Measurements from ENCODE around the gene CCL18. TPM values are rescaled to one million over a fixed set of nuclear protein-coding genes. Genes with fewer than 3 reads are reported as not detected.
"Not testable (repeated sequence)": the region's sequence is repeated elsewhere in the genome, so short reads cannot be mapped to it uniquely, and the experiment has no call there.

Gene CCL18
- total RNA-seq, 5 donors from 2014 or later (not counting 1 experiment from before 2014, with no cell fraction given): not detected

DNA sequence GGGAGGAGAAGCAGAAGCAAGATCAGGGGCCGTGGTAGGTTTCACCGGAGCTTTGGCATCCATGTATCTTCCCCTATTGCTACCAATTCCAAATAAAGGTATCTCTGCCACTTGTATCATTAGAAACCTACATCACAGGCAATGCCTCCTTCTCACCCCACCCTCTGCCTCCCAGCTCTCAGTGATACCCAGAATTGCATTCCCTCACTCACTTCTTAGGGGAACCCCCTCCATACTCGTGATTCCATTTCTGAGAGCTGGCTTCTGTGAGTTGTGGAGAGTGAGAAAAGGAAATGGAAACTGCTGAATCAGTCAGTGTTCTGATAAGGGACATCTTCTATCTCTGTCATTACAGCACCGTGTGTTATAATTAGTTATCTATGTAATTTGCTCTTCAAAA lies 28.2 kb downstream of the CCL18 start:
- Mint-ChIP-seq H3K27ac (no peak overlapping the region), H3K4me3 (no peak overlapping the region), H3K9me3 (no peaks in the 10 kb centered on the region), H3K36me3 (no peaks in the 10 kb centered on the region), H3K27me3 (peaks cover 17 to 26% of the 10 kb centered on the region in 2 donors), H3K4me1 (peaks cover 8 to 47% (median 9%) of the 10 kb centered on the region in 3 donors)
- H3K27ac ChIP-seq (ENCODE audit: low read length): no peak overlapping the region
- ATAC-seq (replicated peaks in 1 of 4) (no peak), DNase-seq (peak in 1 of 35 experiments; percentile 32)
- CTCF ChIA-PET: no interaction called here
- H3K36me3 ChIP-seq (ENCODE audit: control insufficient read depth in 2 of 2, extremely low read depth in 1 of 2, insufficient read depth in 1 of 2, low read length in 1 of 2): no peaks in the 10 kb centered on the region
- POLR2A ChIA-PET: no interaction called here
- no peaks in the 10 kb centered on the region for H3K9me3 ChIP-seq
- H3K4me3 ChIP-seq (ENCODE audit: control insufficient read depth in 1 of 2, extremely low read depth in 1 of 2, low read length in 1 of 2): no peak overlapping the region
- WGBS (ENCODE audit: insufficient coverage): 92% methylated on average over 2 of the region's 4 CpGs
- peaks cover 0 to 5% of the 10 kb centered on the region in 2 experiments for H3K27me3 ChIP-seq (replicated peaks in 1 of 2; ENCODE audit: control insufficient read depth in 2 of 2, extremely low read depth in 1 of 2, insufficient read depth in 2 of 2, low read length in 1 of 2)
- peaks cover 0 to 42% of the 10 kb centered on the region in 2 experiments for H3K4me1 ChIP-seq (ENCODE audit: control insufficient read depth in 1 of 2, extremely low read depth in 1 of 2, insufficient read depth in 2 of 2, low read length in 2 of 2)

DNA sequence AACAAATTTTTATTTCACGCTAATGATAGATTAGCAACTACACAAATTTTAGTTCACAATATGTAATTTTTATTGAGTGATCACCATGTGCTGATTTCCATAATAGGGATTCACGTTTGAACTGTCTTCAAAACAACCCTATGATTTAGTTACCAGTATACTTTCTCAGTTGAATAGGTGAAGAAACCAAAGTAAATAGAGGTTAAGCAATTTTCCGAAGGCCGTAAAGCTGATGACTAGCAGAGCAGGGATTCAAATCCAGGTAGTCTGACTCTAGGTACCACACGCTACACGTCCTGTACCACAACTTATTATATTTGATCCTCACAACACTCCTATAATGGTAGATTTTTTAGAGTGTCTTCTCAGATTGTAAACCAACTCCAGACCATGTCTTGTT lies 28.6 kb downstream of the CCL18 start:
- H3K4me1 Mint-ChIP-seq: peaks cover 8 to 47% (median 9%) of the 10 kb centered on the region in 3 donors
- CTCF ChIA-PET; H3K36me3 ChIP-seq (ENCODE audit: control insufficient read depth in 2 of 2, extremely low read depth in 1 of 2, insufficient read depth in 1 of 2, low read length in 1 of 2); H3K36me3 Mint-ChIP-seq; H3K4me3 ChIP-seq (ENCODE audit: control insufficient read depth in 1 of 2, extremely low read depth in 1 of 2, low read length in 1 of 2); H3K4me3 Mint-ChIP-seq; POLR2A ChIA-PET; H3K9me3 Mint-ChIP-seq; DNase-seq; ATAC-seq (replicated peaks in 1 of 4); H3K9me3 ChIP-seq; H3K27me3 ChIP-seq (replicated peaks in 1 of 2; ENCODE audit: control insufficient read depth in 2 of 2, extremely low read depth in 1 of 2, insufficient read depth in 2 of 2, low read length in 1 of 2); H3K27ac Mint-ChIP-seq; H3K27ac ChIP-seq (ENCODE audit: low read length): not testable (repeated sequence)
- H3K27me3 Mint-ChIP-seq: peaks cover 17 to 26% of the 10 kb centered on the region in 2 donors
- peaks cover 0 to 42% of the 10 kb centered on the region in 2 experiments for H3K4me1 ChIP-seq (ENCODE audit: control insufficient read depth in 1 of 2, extremely low read depth in 1 of 2, insufficient read depth in 2 of 2, low read length in 2 of 2)
- WGBS (ENCODE audit: insufficient coverage): no CpG with 5 or more reads among the region's 6 CpGs

DNA sequence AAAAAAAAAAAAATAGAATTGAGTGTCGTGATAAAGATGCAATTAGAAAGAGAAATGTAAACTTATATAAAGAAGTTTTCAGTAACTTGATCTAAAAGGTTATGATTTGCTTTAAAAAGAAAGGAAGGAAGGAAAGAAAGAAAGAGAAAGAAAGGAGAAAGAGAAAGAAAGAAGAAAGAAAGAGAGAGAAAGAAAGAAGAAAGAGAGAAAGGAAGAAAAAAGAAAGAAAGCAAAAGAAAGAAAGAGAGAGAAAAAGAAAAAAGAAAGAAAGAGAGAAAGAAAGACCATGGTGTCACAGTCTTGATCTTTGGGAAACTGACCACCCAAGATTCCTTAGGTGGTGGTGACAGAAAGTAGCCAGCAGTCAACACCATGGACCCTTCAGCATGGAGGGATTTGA lies 30.2 kb downstream of the CCL18 start:
- Histone ChIP-seq H3K27ac (ENCODE audit: low read length) (no peak overlapping the region), H3K36me3 (ENCODE audit: control insufficient read depth in 2 of 2, extremely low read depth in 1 of 2, insufficient read depth in 1 of 2, low read length in 1 of 2) (no peaks in the 10 kb centered on the region), H3K4me3 (ENCODE audit: control insufficient read depth in 1 of 2, extremely low read depth in 1 of 2, low read length in 1 of 2) (no peak overlapping the region), H3K9me3 (no peaks in the 10 kb centered on the region), H3K27me3 (replicated peaks in 1 of 2; ENCODE audit: control insufficient read depth in 2 of 2, extremely low read depth in 1 of 2, insufficient read depth in 2 of 2, low read length in 1 of 2) (peaks cover 0 to 4% of the 10 kb centered on the region in 2 experiments), H3K4me1 (ENCODE audit: control insufficient read depth in 1 of 2, extremely low read depth in 1 of 2, insufficient read depth in 2 of 2, low read length in 2 of 2) (peaks cover 0 to 31% of the 10 kb centered on the region in 2 experiments)
- H3K4me3 Mint-ChIP-seq: no peak overlapping the region
- peaks cover 7 to 37% (median 9%) of the 10 kb centered on the region in 3 donors for H3K4me1 Mint-ChIP-seq
- WGBS (ENCODE audit: insufficient coverage): no CpG with 5 or more reads among the region's 1 CpG
- H3K27ac Mint-ChIP-seq: no peak overlapping the region
- ChIA-PET POLR2A (no interaction called here), CTCF (no interaction called here)
- no peak for ATAC-seq (replicated peaks in 1 of 4)
- no peaks in the 10 kb centered on the region for H3K36me3 Mint-ChIP-seq
- no peaks in the 10 kb centered on the region for H3K9me3 Mint-ChIP-seq
- H3K27me3 Mint-ChIP-seq: peaks cover 18 to 23% of the 10 kb centered on the region in 2 donors
- no peak for DNase-seq

DNA sequence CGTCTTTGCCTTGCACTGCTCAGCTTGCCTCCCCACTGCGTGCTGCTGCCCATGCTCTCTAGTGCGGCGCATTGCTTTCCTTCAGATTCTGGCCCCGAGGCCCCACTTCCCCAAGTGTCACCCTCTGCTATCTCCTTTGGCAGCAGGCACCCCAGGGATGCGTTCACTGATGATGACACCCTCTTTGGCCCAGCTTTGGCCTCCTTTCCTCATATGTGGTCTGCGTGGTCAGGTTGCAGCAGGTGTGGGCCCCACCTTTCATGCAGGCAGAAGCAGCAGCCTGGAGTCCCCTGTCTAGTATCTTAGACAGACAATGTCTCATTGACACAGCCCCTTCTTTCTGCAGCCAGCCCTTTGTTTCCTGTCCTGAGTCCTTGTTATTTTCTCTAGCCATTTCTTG lies 30.7 kb downstream of the CCL18 start:
- Histone ChIP-seq H3K9me3 (no peaks in the 10 kb centered on the region), H3K36me3 (ENCODE audit: control insufficient read depth in 2 of 2, extremely low read depth in 1 of 2, insufficient read depth in 1 of 2, low read length in 1 of 2) (no peaks in the 10 kb centered on the region), H3K27me3 (replicated peaks in 1 of 2; ENCODE audit: control insufficient read depth in 2 of 2, extremely low read depth in 1 of 2, insufficient read depth in 2 of 2, low read length in 1 of 2) (peaks cover 0 to 4% of the 10 kb centered on the region in 2 experiments), H3K4me3 (ENCODE audit: control insufficient read depth in 1 of 2, extremely low read depth in 1 of 2, low read length in 1 of 2) (no peak overlapping the region), H3K27ac (ENCODE audit: low read length) (no peak overlapping the region), H3K4me1 (ENCODE audit: control insufficient read depth in 1 of 2, extremely low read depth in 1 of 2, insufficient read depth in 2 of 2, low read length in 2 of 2) (peaks cover 0 to 26% of the 10 kb centered on the region in 2 experiments)
- POLR2A ChIA-PET: no interaction called here
- peak in 1 of 4 experiments; percentile 37 for ATAC-seq (replicated peaks in 1 of 4)
- Mint-ChIP-seq H3K9me3 (no peaks in the 10 kb centered on the region), H3K4me3 (no peak overlapping the region), H3K27me3 (peaks cover 15 to 22% of the 10 kb centered on the region in 2 donors), H3K36me3 (no peaks in the 10 kb centered on the region), H3K4me1 (peaks cover 7 to 35% (median 7%) of the 10 kb centered on the region in 3 donors), H3K27ac (no peak overlapping the region)
- 79% methylated on average over 6 of the region's 7 CpGs for WGBS (ENCODE audit: insufficient coverage)
- DNase-seq: no peak
- CTCF ChIA-PET: no interaction called here

DNA sequence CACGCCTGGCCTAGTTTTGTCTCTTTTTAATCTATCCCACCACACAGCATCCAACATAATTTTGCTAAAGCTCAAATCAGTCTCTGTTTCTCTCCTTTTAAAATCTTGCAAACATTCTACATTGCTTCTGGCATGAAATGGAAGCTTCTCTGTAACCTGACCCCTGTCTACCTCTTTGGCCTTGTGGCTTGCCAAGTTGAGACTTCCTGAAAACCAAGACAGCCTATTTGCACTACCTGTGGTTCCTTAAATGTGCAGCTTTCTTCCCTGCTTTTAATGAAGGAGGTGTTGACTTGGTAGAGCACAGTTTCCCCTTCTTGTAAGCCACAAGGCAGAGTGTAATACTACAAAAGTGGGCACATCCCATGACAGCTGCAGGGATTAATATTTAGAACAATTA lies 31.9 kb downstream of the CCL18 start:
- no CpG with 5 or more reads among the region's 1 CpG for WGBS (ENCODE audit: insufficient coverage)
- no peak for ATAC-seq (replicated peaks in 1 of 4)
- peaks cover 0 to 29% (median 0%) of the 10 kb centered on the region in 3 donors for H3K4me1 Mint-ChIP-seq
- Histone ChIP-seq H3K4me3 (ENCODE audit: control insufficient read depth in 1 of 2, extremely low read depth in 1 of 2, low read length in 1 of 2) (no peak overlapping the region), H3K27me3 (replicated peaks in 1 of 2; ENCODE audit: control insufficient read depth in 2 of 2, extremely low read depth in 1 of 2, insufficient read depth in 2 of 2, low read length in 1 of 2) (peaks cover 0 to 4% of the 10 kb centered on the region in 2 experiments), H3K36me3 (ENCODE audit: control insufficient read depth in 2 of 2, extremely low read depth in 1 of 2, insufficient read depth in 1 of 2, low read length in 1 of 2) (no peaks in the 10 kb centered on the region), H3K27ac (ENCODE audit: low read length) (no peak overlapping the region), H3K4me1 (ENCODE audit: control insufficient read depth in 1 of 2, extremely low read depth in 1 of 2, insufficient read depth in 2 of 2, low read length in 2 of 2) (peaks cover 0 to 23% of the 10 kb centered on the region in 2 experiments), H3K9me3 (no peaks in the 10 kb centered on the region)
- H3K27me3 Mint-ChIP-seq: peaks cover 7 to 21% of the 10 kb centered on the region in 2 donors
- POLR2A ChIA-PET: no interaction called here
- no peak overlapping the region for H3K27ac Mint-ChIP-seq
- no peaks in the 10 kb centered on the region for H3K36me3 Mint-ChIP-seq
- CTCF ChIA-PET: interaction anchor here in 1 of 2 donors (0.6 kb wide), 1 partner anchor 148 kb away, joined by 3 read pairs; no protein-coding TSS in a partner anchor
- no peaks in the 10 kb centered on the region for H3K9me3 Mint-ChIP-seq
- H3K4me3 Mint-ChIP-seq: no peak overlapping the region
- no peak for DNase-seq

DNA sequence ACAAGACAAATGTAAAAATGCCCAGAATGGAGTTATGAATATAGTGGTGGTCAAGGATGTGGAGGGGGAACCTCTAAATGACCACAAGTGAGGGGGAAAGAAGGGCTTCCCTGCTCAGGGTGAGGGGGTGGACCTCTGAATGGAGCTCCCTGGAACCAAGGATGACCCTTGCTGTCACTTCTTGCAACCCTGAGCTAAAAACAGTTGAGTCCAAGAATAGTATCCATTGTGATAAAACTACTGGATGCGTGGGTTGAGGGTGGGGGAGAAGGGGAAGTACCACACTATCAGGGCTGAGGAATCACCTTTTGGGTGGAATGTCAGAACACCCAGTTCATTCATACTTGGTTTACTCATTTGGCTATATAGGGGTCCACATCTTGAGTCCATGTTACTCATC lies 34.9 kb downstream of the CCL18 start:
- DNase-seq; H3K27ac ChIP-seq (ENCODE audit: low read length); H3K27ac Mint-ChIP-seq; H3K4me3 ChIP-seq (ENCODE audit: control insufficient read depth in 1 of 2, extremely low read depth in 1 of 2, low read length in 1 of 2); H3K4me3 Mint-ChIP-seq; H3K9me3 Mint-ChIP-seq; H3K27me3 ChIP-seq (replicated peaks in 1 of 2; ENCODE audit: control insufficient read depth in 2 of 2, extremely low read depth in 1 of 2, insufficient read depth in 2 of 2, low read length in 1 of 2); ATAC-seq (replicated peaks in 1 of 4); POLR2A ChIA-PET; H3K36me3 ChIP-seq (ENCODE audit: control insufficient read depth in 2 of 2, extremely low read depth in 1 of 2, insufficient read depth in 1 of 2, low read length in 1 of 2); H3K36me3 Mint-ChIP-seq; H3K9me3 ChIP-seq: not testable (repeated sequence)
- CTCF ChIA-PET: interaction anchor here in 1 of 2 donors (0.6 kb wide), 1 partner anchor 106 kb away, joined by 3 read pairs; no protein-coding TSS in a partner anchor
- WGBS (ENCODE audit: insufficient coverage): no CpG with 5 or more reads among the region's 1 CpG
- H3K4me1 Mint-ChIP-seq: peaks cover 0 to 30% (median 12%) of the 10 kb centered on the region in 3 donors
- H3K4me1 ChIP-seq (ENCODE audit: control insufficient read depth in 1 of 2, extremely low read depth in 1 of 2, insufficient read depth in 2 of 2, low read length in 2 of 2): peaks cover 0 to 30% of the 10 kb centered on the region in 2 experiments
- peaks cover 11 to 17% of the 10 kb centered on the region in 2 donors for H3K27me3 Mint-ChIP-seq

Measured in T-cell (primary cell).